H9 (cell line): ENCODE results near the gene EXOC2. TPM values are rescaled to one million over a fixed set of nuclear protein-coding genes. Genes with fewer than 3 reads are reported as not detected.

Source experiments
- DNase-seq: peaks from one replicate; pipeline ENCODE4 v3.0.0-alpha.2; 2017
- H2AFZ ChIP-seq: one replicate; pipeline ENCODE4 v1.6.1; 2013; ENCODE audit warnings: mild to moderate bottlenecking, low read length, control low read depth, moderate library complexity
- H2AK5ac ChIP-seq: 2 replicates; pipeline ENCODE4 v1.6.1; 2013; ENCODE audit warnings: low read length, control low read depth, mixed read lengths; ENCODE audit not compliant: insufficient read length
- H2BK120ac ChIP-seq: one replicate; pipeline ENCODE4 v1.6.1; 2013; ENCODE audit warnings: low read depth, mild to moderate bottlenecking, low read length, control low read depth, inconsistent platforms; ENCODE audit not compliant: poor library complexity, severe bottlenecking
- H2BK12ac ChIP-seq: 2 replicates; pipeline ENCODE4 v1.6.1; 2013; ENCODE audit warnings: low read length, control low read depth, mixed read lengths, low read depth; ENCODE audit not compliant: insufficient read length
- H2BK15ac ChIP-seq: 2 replicates; pipeline ENCODE4 v1.6.1; 2013; ENCODE audit warnings: low read depth, low read length, control low read depth
- H2BK20ac ChIP-seq: one replicate; pipeline ENCODE4 v1.6.1; 2013; ENCODE audit warnings: low read depth, mild to moderate bottlenecking, low read length, control low read depth, inconsistent platforms; ENCODE audit not compliant: poor library complexity, severe bottlenecking
- H2BK5ac ChIP-seq: 2 replicates; pipeline ENCODE4 v1.6.1; 2013; ENCODE audit warnings: low read length, control low read depth, mixed read lengths; ENCODE audit not compliant: insufficient read length
- H3K14ac ChIP-seq: 2 replicates; pipeline ENCODE4 v1.6.1; 2013; ENCODE audit warnings: low read length, control low read depth; ENCODE audit not compliant: insufficient read depth
- H3K18ac ChIP-seq: 2 replicates; pipeline ENCODE4 v1.6.1; 2013; ENCODE audit warnings: low read depth, mild to moderate bottlenecking, mixed read lengths, low read length, control low read depth; ENCODE audit not compliant: insufficient read length
- H3K23ac ChIP-seq: 2 replicates; pipeline ENCODE4 v1.6.1; 2013; ENCODE audit warnings: low read length, control low read depth, mixed read lengths, low read depth; ENCODE audit not compliant: insufficient read length
- H3K23me2 ChIP-seq: 2 replicates; pipeline ENCODE4 v1.6.1; 2013; ENCODE audit warnings: low read depth, mild to moderate bottlenecking, mixed read lengths, low read length, control low read depth; ENCODE audit not compliant: insufficient read length, poor library complexity, severe bottlenecking
- H3K27ac ChIP-seq: 2 replicates; pipeline ENCODE4 v1.5.1; 2013; ENCODE audit warnings: low read length, control low read depth, mixed read lengths, low read depth; ENCODE audit not compliant: insufficient read length
- H3K27me3 ChIP-seq: 2 replicates; pipeline ENCODE4 v1.6.1; 2013; ENCODE audit warnings: low read length, control low read depth, inconsistent platforms; ENCODE audit not compliant: insufficient read depth
- H3K4ac ChIP-seq: 2 replicates; pipeline ENCODE4 v1.6.1; 2013; ENCODE audit warnings: low read depth, mild to moderate bottlenecking, control low read depth, inconsistent platforms, low read length, moderate library complexity
- H3K4me1 ChIP-seq: 2 replicates; pipeline ENCODE4 v1.6.1; 2013; ENCODE audit warnings: low read length, control low read depth, inconsistent platforms; ENCODE audit not compliant: insufficient read depth
- H3K4me2 ChIP-seq: 2 replicates; pipeline ENCODE4 v1.6.1; 2013; ENCODE audit warnings: low read length, control low read depth, mixed read lengths; ENCODE audit not compliant: insufficient read length, insufficient read depth
- H3K56ac ChIP-seq: 2 replicates; pipeline ENCODE4 v1.6.1; 2013; ENCODE audit warnings: low read depth, mild to moderate bottlenecking, mixed read lengths, low read length, control low read depth; ENCODE audit not compliant: insufficient read length
- H3K79me1 ChIP-seq: 2 replicates; pipeline ENCODE4 v1.6.1; 2013; ENCODE audit warnings: low read depth, mild to moderate bottlenecking, moderate library complexity, low read length, control low read depth, inconsistent platforms; ENCODE audit not compliant: insufficient read depth, poor library complexity, severe bottlenecking
- H3K79me2 ChIP-seq: 2 replicates; pipeline ENCODE4 v1.6.1; 2013; ENCODE audit warnings: low read length, control low read depth, inconsistent platforms; ENCODE audit not compliant: insufficient read depth
- H3K9ac ChIP-seq: 2 replicates; pipeline ENCODE4 v1.6.1; 2013; ENCODE audit warnings: low read length, control low read depth, mixed read lengths; ENCODE audit not compliant: insufficient read length; ENCODE audit errors: extremely low read depth
- H3K9me3 ChIP-seq: one replicate; pipeline ENCODE4 v1.6.1; 2013; ENCODE audit warnings: low read depth, low read length, inconsistent platforms; ENCODE audit not compliant: control insufficient read depth
- H3T11ph ChIP-seq: one replicate; pipeline ENCODE4 v1.6.1; 2013; ENCODE audit warnings: mild to moderate bottlenecking, low read length, control low read depth, inconsistent platforms
- H4K20me1 ChIP-seq: one replicate; pipeline ENCODE4 v1.6.1; 2013; ENCODE audit not compliant: control insufficient read depth, insufficient read length, insufficient read depth
- H4K5ac ChIP-seq: 2 replicates; pipeline ENCODE4 v1.6.1; 2013; ENCODE audit warnings: low read depth, mild to moderate bottlenecking, mixed read lengths, low read length, control low read depth; ENCODE audit not compliant: insufficient read length
- H4K8ac ChIP-seq: replicated peaks from 2 replicates; pipeline ENCODE4 v1.6.1; 2013; ENCODE audit warnings: low read length, control low read depth, mixed read lengths, low read depth; ENCODE audit not compliant: insufficient read length
- H4K91ac ChIP-seq: 2 replicates; pipeline ENCODE4 v1.6.1; 2013; ENCODE audit warnings: low read depth, mild to moderate bottlenecking, moderate library complexity, mixed read lengths, low read length, control low read depth; ENCODE audit not compliant: insufficient read length
- H3K27ac Mint-ChIP-seq, 3 experiments: 2 replicates in 2 of 3; 3 replicates in 1 of 3; pipeline ENCODE4 v1.8.0; 2020 to 2021; ENCODE audit warnings: mixed read lengths in 3 of 3, mild to moderate bottlenecking in 1 of 3, moderate library complexity in 1 of 3
- H3K27me3 Mint-ChIP-seq: 2 replicates; pipeline ENCODE4 v1.8.0; 2021; ENCODE audit warnings: low read depth, mild to moderate bottlenecking, moderate library complexity, mixed read lengths
- H3K36me3 Mint-ChIP-seq, 3 experiments: 2 replicates in 2 of 3; 3 replicates in 1 of 3; pipeline ENCODE4 v1.8.0; 2020 to 2021; ENCODE audit warnings: low read depth in 3 of 3, mixed read lengths in 3 of 3; ENCODE audit not compliant: insufficient read depth in 1 of 3
- H3K4me1 Mint-ChIP-seq, 2 experiments: 2 replicates each; pipeline ENCODE4 v1.8.0; 2020; ENCODE audit warnings: mixed read lengths in 2 of 2
- H3K4me3 Mint-ChIP-seq, 2 experiments: 2 replicates in 1 of 2; 3 replicates in 1 of 2; pipeline ENCODE4 v1.8.0; 2020 to 2021; ENCODE audit warnings: mild to moderate bottlenecking in 2 of 2, mixed read lengths in 2 of 2, moderate library complexity in 1 of 2
- H3K9me3 Mint-ChIP-seq, 2 experiments: 2 replicates in 1 of 2; 3 replicates in 1 of 2; pipeline ENCODE4 v1.8.0; 2020; ENCODE audit warnings: mild to moderate bottlenecking in 2 of 2, mixed read lengths in 2 of 2, moderate library complexity in 1 of 2
- WGBS: extraction: QIAGEN DNeasy Blood & Tissue Kit; methylation state at CpG from one replicate; pipeline ENCODE4 v1.1.7; 2013; ENCODE audit warnings: missing lambda C conversion rate, low lambda C conversion rate, mixed read lengths; ENCODE audit not compliant: insufficient read length; ENCODE audit errors: extremely low coverage; 5-methylcytosine and 5-hydroxymethylcytosine counted together
- total RNA-seq: library from RNA; stranded (reverse); gene quantifications from 2 replicates; pipeline ENCODE4 v1.2.1, GENCODE V29; 2021
- TF ChIP-seq, protein P1 (sequence below): fragments of 200-600 bp; sonication (generic); conservative IDR thresholded peaks from 3 replicates; pipeline ENCODE4 v1.8.0; 2021; ENCODE audit warnings: antibody characterized with exemption, mild to moderate bottlenecking

Gene EXOC2
- total RNA-seq, 1 experiment from 2014 or later = 29.9 TPM

- no peaks in the 10 kb centered on the region for H3K23me2 ChIP-seq
- H4K91ac ChIP-seq = no peak overlapping the region
- no peak overlapping the region for H2AFZ ChIP-seq
- H2BK120ac ChIP-seq = no peak overlapping the region
- no peaks in the 10 kb centered on the region for H3K9me3 ChIP-seq
- H3K79me1 ChIP-seq = no peaks in the 10 kb centered on the region
- no peaks in the 10 kb centered on the region for H3K4me1 ChIP-seq
- H3K36me3 Mint-ChIP-seq = peaks cover 23 to 35% (median 31%) of the 10 kb centered on the region in 3 experiments; a peak in 6 of 7 replicates
- no peak overlapping the region for H4K5ac ChIP-seq
- no peak overlapping the region for H3K4me2 ChIP-seq
- H4K20me1 ChIP-seq = no peaks in the 10 kb centered on the region
- H3K27me3 ChIP-seq = no peaks in the 10 kb centered on the region
- H2BK20ac ChIP-seq = no peak overlapping the region
- H3K9me3 Mint-ChIP-seq = no peaks in the 10 kb centered on the region
- H3K4me1 Mint-ChIP-seq = no peaks in the 10 kb centered on the region
- H3T11ph ChIP-seq = no peak overlapping the region
- no peak overlapping the region for H3K4ac ChIP-seq
- no peak overlapping the region for H3K14ac ChIP-seq
- no peak overlapping the region for H3K9ac ChIP-seq
- H2BK15ac ChIP-seq = no peak overlapping the region
- H4K8ac ChIP-seq = no peak overlapping the region
- H2AK5ac ChIP-seq = no peak overlapping the region
- no peak overlapping the region for H3K4me3 Mint-ChIP-seq
- TF ChIP-seq, protein P1, sequence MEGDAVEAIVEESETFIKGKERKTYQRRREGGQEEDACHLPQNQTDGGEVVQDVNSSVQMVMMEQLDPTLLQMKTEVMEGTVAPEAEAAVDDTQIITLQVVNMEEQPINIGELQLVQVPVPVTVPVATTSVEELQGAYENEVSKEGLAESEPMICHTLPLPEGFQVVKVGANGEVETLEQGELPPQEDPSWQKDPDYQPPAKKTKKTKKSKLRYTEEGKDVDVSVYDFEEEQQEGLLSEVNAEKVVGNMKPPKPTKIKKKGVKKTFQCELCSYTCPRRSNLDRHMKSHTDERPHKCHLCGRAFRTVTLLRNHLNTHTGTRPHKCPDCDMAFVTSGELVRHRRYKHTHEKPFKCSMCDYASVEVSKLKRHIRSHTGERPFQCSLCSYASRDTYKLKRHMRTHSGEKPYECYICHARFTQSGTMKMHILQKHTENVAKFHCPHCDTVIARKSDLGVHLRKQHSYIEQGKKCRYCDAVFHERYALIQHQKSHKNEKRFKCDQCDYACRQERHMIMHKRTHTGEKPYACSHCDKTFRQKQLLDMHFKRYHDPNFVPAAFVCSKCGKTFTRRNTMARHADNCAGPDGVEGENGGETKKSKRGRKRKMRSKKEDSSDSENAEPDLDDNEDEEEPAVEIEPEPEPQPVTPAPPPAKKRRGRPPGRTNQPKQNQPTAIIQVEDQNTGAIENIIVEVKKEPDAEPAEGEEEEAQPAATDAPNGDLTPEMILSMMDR = no peak
- no peak for DNase-seq
- H3K23ac ChIP-seq = no peak overlapping the region
- H3K27ac Mint-ChIP-seq = no peak overlapping the region
- no peak overlapping the region for H3K27ac ChIP-seq
- H3K18ac ChIP-seq = no peak overlapping the region
- H3K56ac ChIP-seq = no peak overlapping the region
- no peaks in the 10 kb centered on the region for H3K79me2 ChIP-seq
- no CpG with 5 or more reads among the region's 6 CpGs for WGBS
- no peaks in the 10 kb centered on the region for H3K27me3 Mint-ChIP-seq
- no peak overlapping the region for H2BK12ac ChIP-seq
- no peak overlapping the region for H2BK5ac ChIP-seq
Observed at GRCh38 chr6:493840-494239, 199.1 kb downstream of the EXOC2 start.
